ENCODE measurements around the gene MFSD6. TPM values are rescaled to one million over a fixed set of nuclear protein-coding genes. Genes with fewer than 3 reads are reported as not detected.

The MFSD6 gene
- polyA plus RNA-seq, 1 of the 3 experiments (the other 2 are of a cell fraction), result 15.1 TPM

DNA sequence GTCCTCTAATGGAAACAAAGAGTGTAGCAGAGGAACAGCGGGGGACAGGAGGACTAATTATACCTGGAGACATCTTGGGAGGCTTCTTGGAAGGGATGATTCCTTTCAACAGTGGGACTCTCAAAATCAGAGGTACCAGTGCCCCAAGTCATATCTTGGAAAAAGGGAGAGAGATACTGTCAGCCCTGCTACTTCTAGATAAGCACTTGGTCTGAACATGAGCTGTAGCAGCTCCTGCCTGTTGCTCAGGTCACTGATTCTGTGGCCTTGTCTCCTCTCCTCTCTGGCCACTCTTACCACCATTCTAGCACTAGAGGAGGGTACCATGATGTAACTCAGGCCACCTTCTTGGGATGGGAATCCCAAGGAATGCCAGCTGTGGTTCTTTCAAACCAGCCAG lies 54.5 kb downstream of the MFSD6 start:
- H3K27ac ChIP-seq (ENCODE audit: low read depth in 2 of 2, low read length in 1 of 2), result no peak overlapping the region

DNA sequence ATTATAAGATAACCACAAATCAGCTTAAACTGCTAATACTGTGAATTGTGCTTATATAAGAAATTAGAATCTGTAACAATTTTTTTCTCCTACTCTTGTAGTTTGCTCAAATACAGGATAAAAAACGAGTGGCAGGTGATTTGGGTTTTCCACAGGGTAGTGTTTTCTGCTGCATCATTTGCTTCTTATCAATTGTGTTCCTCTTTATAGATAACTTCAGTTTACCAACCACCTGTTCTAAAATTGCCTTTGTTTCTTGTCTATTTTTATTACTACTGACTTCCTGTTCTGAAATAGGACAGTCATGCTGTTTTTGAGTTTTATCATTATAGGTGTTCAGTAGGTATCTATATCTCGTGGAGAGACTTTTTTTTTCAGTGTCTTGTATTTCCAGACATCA lies 56.9 kb downstream of the MFSD6 start:
- no peak overlapping the region for H3K27ac ChIP-seq (ENCODE audit: low read depth in 2 of 2, low read length in 1 of 2)
- H3K9me2 ChIP-seq, result no peaks in the 10 kb centered on the region
- H3K4me3 ChIP-seq (ENCODE audit: low read depth in 2 of 2, low read length in 1 of 2), result no peak overlapping the region
- H3K36me3 ChIP-seq (replicated peaks in 1 of 2; ENCODE audit: control insufficient read depth in 1 of 2, insufficient read depth in 2 of 2, low read length in 1 of 2), result no peaks in the 10 kb centered on the region
- 72% methylated on average over 2 of the region's 2 CpGs for WGBS (ENCODE audit: low lambda C conversion rate)
- no peaks in the 10 kb centered on the region for H4K20me1 ChIP-seq (ENCODE audit: insufficient read depth)
- DNase-seq, result no peak
- CTCF ChIA-PET, result no interaction called here
- H3K4me2 ChIP-seq, result no peak overlapping the region
- H3K4me1 ChIP-seq (ENCODE audit: control insufficient read depth in 1 of 2, insufficient read depth in 2 of 2, low read depth in 1 of 2, low read length in 1 of 2), result peaks cover 29 to 35% of the 10 kb centered on the region in 2 experiments
- H2AFZ ChIP-seq (ENCODE audit: low read depth), result no peak overlapping the region
- TF ChIP-seq, protein P1, sequence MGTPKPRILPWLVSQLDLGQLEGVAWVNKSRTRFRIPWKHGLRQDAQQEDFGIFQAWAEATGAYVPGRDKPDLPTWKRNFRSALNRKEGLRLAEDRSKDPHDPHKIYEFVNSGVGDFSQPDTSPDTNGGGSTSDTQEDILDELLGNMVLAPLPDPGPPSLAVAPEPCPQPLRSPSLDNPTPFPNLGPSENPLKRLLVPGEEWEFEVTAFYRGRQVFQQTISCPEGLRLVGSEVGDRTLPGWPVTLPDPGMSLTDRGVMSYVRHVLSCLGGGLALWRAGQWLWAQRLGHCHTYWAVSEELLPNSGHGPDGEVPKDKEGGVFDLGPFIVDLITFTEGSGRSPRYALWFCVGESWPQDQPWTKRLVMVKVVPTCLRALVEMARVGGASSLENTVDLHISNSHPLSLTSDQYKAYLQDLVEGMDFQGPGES (IDR thresholded peaks at IDR 0.05; ENCODE audit: low read depth, low read length), result no peak
- TF ChIP-seq FOXJ3 (CRISPR knock-in tag; IDR thresholded peaks at IDR 0.05), result no peak
- no peak for TF ChIP-seq TAF1 (IDR thresholded peaks at IDR 0.05; ENCODE audit: borderline replicate concordance, low read depth, low read length)
- no peak for TF ChIP-seq SMC3 (IDR thresholded peaks at IDR 0.05; ENCODE audit: low read depth, low read length)
- no peak for TF ChIP-seq SIN3A (IDR thresholded peaks at IDR 0.05; ENCODE audit: borderline replicate concordance, low read depth, low read length)
- TF ChIP-seq TEAD4 (IDR thresholded peaks at IDR 0.05; ENCODE audit: borderline replicate concordance, insufficient read depth), result no peak
- TF ChIP-seq YY1 (IDR thresholded peaks at IDR 0.05; ENCODE audit: low read depth), result no peak
- TF ChIP-seq EP300 (IDR thresholded peaks at IDR 0.05; ENCODE audit: borderline replicate concordance in 1 of 2, low read depth in 1 of 2, low read length in 1 of 2), result no peak
- no peak for TF ChIP-seq JUND (IDR thresholded peaks at IDR 0.05)
- TF ChIP-seq, protein P2, sequence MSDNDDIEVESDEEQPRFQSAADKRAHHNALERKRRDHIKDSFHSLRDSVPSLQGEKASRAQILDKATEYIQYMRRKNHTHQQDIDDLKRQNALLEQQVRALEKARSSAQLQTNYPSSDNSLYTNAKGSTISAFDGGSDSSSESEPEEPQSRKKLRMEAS (IDR thresholded peaks at IDR 0.05; ENCODE audit: low read depth), result no peak
- no peak for TF ChIP-seq FOSL2 (IDR thresholded peaks at IDR 0.05; ENCODE audit: borderline replicate concordance, low read depth)
- TF ChIP-seq RXRA (IDR thresholded peaks at IDR 0.05; ENCODE audit: borderline replicate concordance, low read depth), result no peak
- no peaks in the 10 kb centered on the region for H3K9me3 ChIP-seq
- POLR2A ChIA-PET, result no interaction called here
- H3K79me2 ChIP-seq (ENCODE audit: insufficient read depth), result no peaks in the 10 kb centered on the region
- no peak overlapping the region for H3K9ac ChIP-seq
- H3K27me3 ChIP-seq (ENCODE audit: insufficient read depth), result no peaks in the 10 kb centered on the region
- peaks cover 15% of the 10 kb centered on the region for H3F3A ChIP-seq (replicated peaks; ENCODE audit: insufficient read depth)

More for the DNA sequence above, 54.5 kb downstream of the MFSD6 start:
- TF ChIP-seq GABPA (IDR thresholded peaks at IDR 0.05; ENCODE audit: low read depth) (no peak), FOSL2 (IDR thresholded peaks at IDR 0.05; ENCODE audit: borderline replicate concordance, low read depth) (no peak), TEAD4 (IDR thresholded peaks at IDR 0.05; ENCODE audit: borderline replicate concordance, insufficient read depth) (no peak), GATA2 (CRISPR knock-in tag; IDR thresholded peaks at IDR 0.05) (no peak), FOXJ3 (CRISPR knock-in tag; IDR thresholded peaks at IDR 0.05) (no peak), NRF1 (IDR thresholded peaks at IDR 0.05; ENCODE audit: low read depth, low read length) (no peak)
- Histone ChIP-seq H4K20me1 (ENCODE audit: insufficient read depth) (no peaks in the 10 kb centered on the region), H3K9me2 (no peaks in the 10 kb centered on the region), H3K4me2 (no peak overlapping the region), H3K9ac (no peak overlapping the region), H3K4me1 (ENCODE audit: control insufficient read depth in 1 of 2, insufficient read depth in 2 of 2, low read depth in 1 of 2, low read length in 1 of 2) (peaks cover 18 to 19% of the 10 kb centered on the region in 2 experiments), H3K9me3 (no peaks in the 10 kb centered on the region), H2AFZ (ENCODE audit: low read depth) (no peak overlapping the region), H3F3A (replicated peaks; ENCODE audit: insufficient read depth) (no peaks in the 10 kb centered on the region), H3K79me2 (ENCODE audit: insufficient read depth) (no peaks in the 10 kb centered on the region), H3K27me3 (ENCODE audit: insufficient read depth) (no peaks in the 10 kb centered on the region), H3K4me3 (ENCODE audit: low read depth in 2 of 2, low read length in 1 of 2) (no peak overlapping the region), H3K36me3 (replicated peaks in 1 of 2; ENCODE audit: control insufficient read depth in 1 of 2, insufficient read depth in 2 of 2, low read length in 1 of 2) (no peaks in the 10 kb centered on the region)
- CTCF ChIA-PET, result interaction anchor here (1.1 kb wide), 1 partner anchor 46 kb away, joined by 4 read pairs; no protein-coding TSS in a partner anchor
- 87% methylated on average over 1 of the region's 1 CpG for WGBS (ENCODE audit: low lambda C conversion rate)
- DNase-seq, result no peak
- POLR2A ChIA-PET, result no interaction called here
